ENCODE data around the gene TRMO. TPM values are rescaled to one million over a fixed set of nuclear protein-coding genes. Genes with fewer than 3 reads are reported as not detected.

TRMO gene
- total RNA-seq, 5 donors from 2014 or later (not counting 1 experiment from before 2014, with no cell fraction given) = 38.8 to 47.4 (median 44.7) TPM

DNA sequence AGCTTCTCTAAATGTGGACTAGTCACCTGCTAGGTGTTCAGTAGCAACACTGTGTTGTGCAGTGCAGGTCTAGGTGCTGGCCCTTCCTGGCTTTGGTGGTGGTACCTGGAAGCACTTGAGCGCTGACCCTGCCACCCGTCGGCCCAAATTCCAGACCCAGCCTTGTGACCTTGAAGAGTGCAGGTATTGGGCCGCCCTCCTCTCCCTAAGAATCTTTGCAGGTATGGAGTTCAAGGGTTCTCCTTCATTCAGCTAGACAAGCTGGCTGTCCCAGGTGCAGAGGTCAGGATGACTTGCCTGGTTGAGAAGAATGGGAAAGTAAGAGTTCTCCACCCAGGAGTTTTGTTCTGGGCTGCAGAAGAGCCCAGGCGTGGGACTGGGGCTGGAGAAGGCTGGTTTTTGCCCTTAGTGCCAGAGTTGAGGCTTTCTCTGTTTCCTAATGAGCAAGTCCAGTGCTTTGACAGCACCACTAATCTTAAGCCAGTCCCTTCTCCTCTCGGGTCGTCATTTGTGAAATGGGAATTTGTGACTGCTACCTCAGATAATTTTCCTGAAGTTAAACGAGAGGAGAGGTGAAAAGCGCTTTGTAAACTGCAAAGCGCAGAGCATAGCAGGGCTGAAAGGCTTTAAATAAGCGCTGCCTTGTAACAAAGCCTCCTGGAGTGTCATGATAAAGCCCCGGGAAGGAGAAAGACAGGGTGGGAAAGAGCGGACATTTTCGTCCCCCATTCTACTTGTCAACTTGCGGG lies 65.3 kb downstream of the TRMO start:
- H3K9me3 Mint-ChIP-seq = no peaks in the 10 kb centered on the region
- H3K27me3 Mint-ChIP-seq = peaks cover 67 to 83% of the 10 kb centered on the region in 2 donors
- ATAC-seq (replicated peaks in 1 of 4) (no peak), DNase-seq (no peak)
- Histone ChIP-seq H3K4me1 (ENCODE audit: control insufficient read depth in 1 of 2, extremely low read depth in 1 of 2, insufficient read depth in 2 of 2, low read length in 2 of 2) (peaks cover 0 to 35% of the 10 kb centered on the region in 2 experiments), H3K36me3 (ENCODE audit: control insufficient read depth in 2 of 2, extremely low read depth in 1 of 2, insufficient read depth in 1 of 2, low read length in 1 of 2) (no peaks in the 10 kb centered on the region), H3K4me3 (ENCODE audit: control insufficient read depth in 1 of 2, extremely low read depth in 1 of 2, low read length in 1 of 2) (no peak overlapping the region), H3K27ac (ENCODE audit: low read length) (no peak overlapping the region), H3K9me3 (no peaks in the 10 kb centered on the region), H3K27me3 (replicated peaks in 1 of 2; ENCODE audit: control insufficient read depth in 2 of 2, extremely low read depth in 1 of 2, insufficient read depth in 2 of 2, low read length in 1 of 2) (peaks cover 41 to 80% of the 10 kb centered on the region in 2 experiments)
- H3K27ac Mint-ChIP-seq = no peak overlapping the region
- POLR2A ChIA-PET = no interaction called here
- H3K36me3 Mint-ChIP-seq = no peaks in the 10 kb centered on the region
- H3K4me1 Mint-ChIP-seq = peaks cover 15 to 31% (median 23%) of the 10 kb centered on the region in 3 donors
- peak overlapping the region in 1 of 3 donors; percentile 50 for H3K4me3 Mint-ChIP-seq
- CTCF ChIA-PET = no interaction called here
- WGBS (ENCODE audit: insufficient coverage) = 24% methylated on average over 8 of the region's 15 CpGs

DNA sequence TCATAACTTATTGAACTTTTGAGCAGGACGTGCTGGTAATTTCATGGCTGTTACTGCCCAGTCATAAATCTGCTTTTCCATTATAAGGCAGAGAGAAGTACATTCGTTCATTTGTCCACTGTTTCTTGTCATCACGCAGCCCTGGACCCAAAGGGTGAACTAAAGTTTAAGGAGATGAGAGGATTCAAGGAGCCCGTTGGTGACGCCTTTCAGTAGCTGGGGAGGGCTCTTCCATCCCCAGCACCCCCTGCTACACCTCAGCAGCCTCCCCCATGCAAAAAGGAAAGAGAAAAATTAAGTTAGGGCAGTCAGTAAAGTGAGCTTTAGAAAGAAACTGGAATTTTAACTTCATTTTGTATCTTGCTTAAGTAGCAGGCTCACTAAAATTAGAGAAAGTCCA lies 66.4 kb downstream of the TRMO start:
- peaks cover 59 to 81% of the 10 kb centered on the region in 2 donors for H3K27me3 Mint-ChIP-seq
- H3K9me3 ChIP-seq = no peaks in the 10 kb centered on the region
- H3K36me3 Mint-ChIP-seq = no peaks in the 10 kb centered on the region
- peak overlapping the region in 1 of 3 donors; percentile 81 for H3K4me3 Mint-ChIP-seq
- H3K27ac Mint-ChIP-seq = no peak overlapping the region
- H3K4me3 ChIP-seq (ENCODE audit: control insufficient read depth in 1 of 2, extremely low read depth in 1 of 2, low read length in 1 of 2) = no peak overlapping the region
- H3K36me3 ChIP-seq (ENCODE audit: control insufficient read depth in 2 of 2, extremely low read depth in 1 of 2, insufficient read depth in 1 of 2, low read length in 1 of 2) = no peaks in the 10 kb centered on the region
- no peaks in the 10 kb centered on the region for H3K9me3 Mint-ChIP-seq
- WGBS (ENCODE audit: insufficient coverage) = 10% methylated on average over 1 of the region's 5 CpGs
- H3K4me1 Mint-ChIP-seq = peaks cover 18 to 34% (median 27%) of the 10 kb centered on the region in 3 donors
- H3K27me3 ChIP-seq (replicated peaks in 1 of 2; ENCODE audit: control insufficient read depth in 2 of 2, extremely low read depth in 1 of 2, insufficient read depth in 2 of 2, low read length in 1 of 2) = peaks cover 44 to 83% of the 10 kb centered on the region in 2 experiments
- CTCF ChIA-PET = no interaction called here
- H3K27ac ChIP-seq (ENCODE audit: low read length) = no peak overlapping the region
- POLR2A ChIA-PET = interaction anchor here in 1 of 2 donors (0.6 kb wide), 1 partner anchor 65 kb away, joined by 6 read pairs; no protein-coding TSS in a partner anchor
- DNase-seq (no peak), ATAC-seq (replicated peaks in 1 of 4) (no peak)
- peaks cover 0 to 42% of the 10 kb centered on the region in 2 experiments for H3K4me1 ChIP-seq (ENCODE audit: control insufficient read depth in 1 of 2, extremely low read depth in 1 of 2, insufficient read depth in 2 of 2, low read length in 2 of 2)

DNA sequence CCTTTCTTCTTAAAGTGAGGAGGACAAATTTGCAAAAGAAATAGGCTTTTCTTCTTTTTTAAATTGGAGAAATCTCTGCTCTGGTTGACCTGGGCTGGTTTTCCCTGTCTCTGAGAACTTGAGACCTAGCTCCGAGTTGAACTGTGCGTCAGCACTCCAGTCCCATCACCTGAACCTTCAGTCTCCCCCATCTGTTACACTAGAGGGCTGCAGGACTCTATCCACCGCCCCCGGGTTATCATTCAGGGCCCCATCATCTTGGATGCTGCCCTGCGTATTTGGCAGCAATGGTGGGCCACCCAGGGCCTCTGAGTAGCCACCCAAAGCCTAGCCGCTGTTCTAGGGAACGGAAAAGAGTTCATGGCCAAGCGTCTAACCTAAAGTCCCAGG lies 66.8 kb downstream of the TRMO start:
- peaks cover 45 to 80% of the 10 kb centered on the region in 2 experiments for H3K27me3 ChIP-seq (replicated peaks in 1 of 2; ENCODE audit: control insufficient read depth in 2 of 2, extremely low read depth in 1 of 2, insufficient read depth in 2 of 2, low read length in 1 of 2)
- Mint-ChIP-seq H3K4me3 (peak overlapping the region; percentile 43 to 81 (median 46)), H3K36me3 (no peaks in the 10 kb centered on the region), H3K9me3 (no peaks in the 10 kb centered on the region), H3K27ac (no peak overlapping the region), H3K27me3 (peaks cover 60 to 80% of the 10 kb centered on the region in 2 donors), H3K4me1 (peaks cover 19 to 36% (median 27%) of the 10 kb centered on the region in 3 donors)
- no peaks in the 10 kb centered on the region for H3K9me3 ChIP-seq
- ATAC-seq (replicated peaks in 1 of 4) = no peak
- H3K4me1 ChIP-seq (ENCODE audit: control insufficient read depth in 1 of 2, extremely low read depth in 1 of 2, insufficient read depth in 2 of 2, low read length in 2 of 2) = peaks cover 0 to 42% of the 10 kb centered on the region in 2 experiments
- POLR2A ChIA-PET = no interaction called here
- no peak overlapping the region for H3K27ac ChIP-seq (ENCODE audit: low read length)
- no peaks in the 10 kb centered on the region for H3K36me3 ChIP-seq (ENCODE audit: control insufficient read depth in 2 of 2, extremely low read depth in 1 of 2, insufficient read depth in 1 of 2, low read length in 1 of 2)
- CTCF ChIA-PET = no interaction called here
- DNase-seq = no peak
- H3K4me3 ChIP-seq (ENCODE audit: control insufficient read depth in 1 of 2, extremely low read depth in 1 of 2, low read length in 1 of 2) = peak overlapping the region in 1 of 2 donors; percentile 47
- 26% methylated on average over 7 of the region's 8 CpGs for WGBS (ENCODE audit: insufficient coverage)

DNA sequence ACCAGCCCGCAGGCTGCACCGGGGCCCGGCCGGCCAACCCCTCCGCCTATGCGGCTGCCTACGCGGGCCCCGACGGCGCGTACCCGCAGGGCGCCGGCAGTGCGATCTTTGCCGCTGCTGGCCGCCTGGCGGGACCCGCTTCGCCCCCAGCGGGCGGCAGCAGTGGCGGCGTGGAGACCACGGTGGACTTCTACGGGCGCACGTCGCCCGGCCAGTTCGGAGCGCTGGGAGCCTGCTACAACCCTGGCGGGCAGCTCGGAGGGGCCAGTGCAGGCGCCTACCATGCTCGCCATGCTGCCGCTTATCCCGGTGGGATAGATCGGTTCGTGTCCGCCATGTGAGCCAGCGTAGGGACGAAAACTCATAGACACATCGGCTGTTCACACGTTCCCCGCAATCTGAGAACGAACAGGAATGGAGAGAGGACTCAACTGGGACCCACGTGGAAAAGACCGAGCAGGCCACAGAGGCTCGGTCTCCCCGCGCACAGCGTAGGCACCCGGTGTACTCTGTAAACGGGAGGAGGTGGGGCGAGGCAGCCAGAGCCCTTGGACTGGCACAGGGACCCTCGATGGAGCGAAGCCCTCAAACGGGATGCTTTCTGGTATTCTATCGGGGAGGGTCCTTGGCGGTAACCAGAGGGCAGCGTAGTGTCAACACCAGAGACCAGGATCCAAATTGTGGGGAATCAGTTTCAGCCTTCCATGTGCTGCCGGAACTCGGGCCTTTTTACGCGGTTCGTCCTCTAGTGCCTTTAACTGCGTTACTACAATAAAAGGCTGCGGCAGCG lies 67.4 kb downstream of the TRMO start:
- Histone ChIP-seq H3K27me3 (replicated peaks in 1 of 2; ENCODE audit: control insufficient read depth in 2 of 2, extremely low read depth in 1 of 2, insufficient read depth in 2 of 2, low read length in 1 of 2) (peaks cover 46 to 78% of the 10 kb centered on the region in 2 experiments), H3K4me3 (ENCODE audit: control insufficient read depth in 1 of 2, extremely low read depth in 1 of 2, low read length in 1 of 2) (peak overlapping the region in 1 of 2 donors; percentile 47), H3K36me3 (ENCODE audit: control insufficient read depth in 2 of 2, extremely low read depth in 1 of 2, insufficient read depth in 1 of 2, low read length in 1 of 2) (no peaks in the 10 kb centered on the region), H3K4me1 (ENCODE audit: control insufficient read depth in 1 of 2, extremely low read depth in 1 of 2, insufficient read depth in 2 of 2, low read length in 2 of 2) (peaks cover 0 to 42% of the 10 kb centered on the region in 2 experiments), H3K9me3 (no peaks in the 10 kb centered on the region), H3K27ac (ENCODE audit: low read length) (no peak overlapping the region)
- 18% methylated on average over 71 of the region's 71 CpGs for WGBS (ENCODE audit: insufficient coverage)
- POLR2A ChIA-PET = no interaction called here
- H3K27me3 Mint-ChIP-seq = peaks cover 60 to 80% of the 10 kb centered on the region in 2 donors
- H3K4me3 Mint-ChIP-seq = peak overlapping the region in 2 of 3 donors; percentile 46 to 81
- H3K27ac Mint-ChIP-seq = no peak overlapping the region
- no peaks in the 10 kb centered on the region for H3K9me3 Mint-ChIP-seq
- no peaks in the 10 kb centered on the region for H3K36me3 Mint-ChIP-seq
- H3K4me1 Mint-ChIP-seq = peaks cover 19 to 40% (median 27%) of the 10 kb centered on the region in 3 donors
- ATAC-seq (replicated peaks in 1 of 4) (no peak), DNase-seq (no peak)
- CTCF ChIA-PET = interaction anchor here in 1 of 2 donors (1.3 kb wide), 1 partner anchor 67 kb away, joined by 3 read pairs; the partner anchor contains the start of gene TRMO

Other genes starting within 250 kb of the TRMO start
- 10 to 100 TPM; 21.7 to 24.5 (median 23.3) TPM for gene XPA, start 225.2 kb downstream of the TRMO start, total RNA-seq
- gene FOXE1, start 69.3 kb downstream of the TRMO start, total RNA-seq = under 1 TPM in 4 of 5 donors, not detected in 1; 0.06 to 0.14 (median 0.11) TPM
- gene HEMGN, start 15.7 kb upstream of the TRMO start, total RNA-seq = 1 to 10 TPM; 1.3 to 3.7 (median 1.7) TPM
- 100 to 1,000 TPM; 151 to 201 (median 172) TPM for gene ANP32B, start 60.8 kb upstream of the TRMO start, total RNA-seq
- 10 to 100 TPM; 21.7 to 57.5 (median 27.6) TPM for gene NANS, start 134.2 kb upstream of the TRMO start, total RNA-seq
- 10 to 100 TPM; 75.7 to 98.9 (median 85.3) TPM for gene TRIM14, start 196.7 kb upstream of the TRMO start, total RNA-seq

All from T-cell (primary cell).